HepG2 (cell line): ENCODE results near the gene TUBA4A. TPM values are rescaled to one million over a fixed set of nuclear protein-coding genes. Genes with fewer than 3 reads are reported as not detected.

Source experiments
- ATM ChIP-seq: fragments of 450-650 bp; IDR thresholded peaks from 2 replicates; pipeline ENCODE4 v1.7.1; 2017; ENCODE audit warnings: mild to moderate bottlenecking, borderline replicate concordance
- CBX1 ChIP-seq: IDR thresholded peaks from one replicate; pipeline ENCODE4 v1.6.1; 2016; ENCODE audit warnings: antibody characterized with exemption, low read depth
- FOXA1 ChIP-seq, 2 experiments: fragments of 450-650 bp in 1 of 2; sonication (generic) in 1 of 2; formaldehyde crosslinking in 1 of 2; IDR thresholded peaks; 2 replicates each; pipeline versions ENCODE4 v1.4.0 to v1.6.1; 2016 to 2020; ENCODE audit warnings: missing genetic modification reagents in 1 of 2
- FOXA3 ChIP-seq: IDR thresholded peaks from 2 replicates; pipeline ENCODE4 v1.6.1; 2016; ENCODE audit warnings: missing genetic modification reagents, missing compliant biosample characterization
- FOXP4 ChIP-seq: sonication (generic); formaldehyde crosslinking; IDR thresholded peaks from 2 replicates; pipeline ENCODE4 v1.4.0; 2020; ENCODE audit warnings: missing genetic modification reagents
- FUBP1 ChIP-seq: sonication (generic); formaldehyde crosslinking; IDR thresholded peaks from 2 replicates; pipeline ENCODE4 v1.5.1; 2020; ENCODE audit warnings: missing genetic modification reagents, mild to moderate bottlenecking, borderline replicate concordance
- GABPA ChIP-seq, 2 experiments: IDR thresholded peaks; 2 replicates each; pipeline ENCODE4 v1.6.1; 2011 to 2016; ENCODE audit warnings: low read depth in 2 of 2, low read length in 1 of 2, missing biosample characterization in 1 of 2, missing genetic modification characterization in 1 of 2
- HDAC2 ChIP-seq: sonication (generic); formaldehyde crosslinking; IDR thresholded peaks from 2 replicates; pipeline ENCODE4 v1.4.0; 2020; ENCODE audit warnings: missing genetic modification reagents
- HNRNPK ChIP-seq: fragments of 200-400 bp; formaldehyde crosslinking; IDR thresholded peaks from 2 replicates; pipeline ENCODE4 v1.6.1; 2018; ENCODE audit warnings: low read length, low read depth, moderate library complexity, mild to moderate bottlenecking; ENCODE audit not compliant: poor library complexity, severe bottlenecking
- MED1 ChIP-seq: sonication (generic); formaldehyde crosslinking; IDR thresholded peaks from 2 replicates; pipeline ENCODE4 v1.4.0; 2020; ENCODE audit warnings: missing genetic modification reagents
- NR2F1 ChIP-seq, 2 experiments: fragments of 450-650 bp in 1 of 2; formaldehyde crosslinking in 1 of 2; IDR thresholded peaks; 2 replicates each; pipeline versions ENCODE4 v1.5.0 to v1.6.1; 2016 to 2020; ENCODE audit warnings: mild to moderate bottlenecking in 1 of 2, missing compliant biosample characterization in 1 of 2, missing genetic modification reagents in 1 of 2, moderate library complexity in 1 of 2
- PITX1 ChIP-seq: sonication (generic); formaldehyde crosslinking; IDR thresholded peaks from 2 replicates; pipeline ENCODE4 v1.5.1; 2020; ENCODE audit warnings: mild to moderate bottlenecking, missing genetic modification reagents
- RAD51 ChIP-seq: fragments of 450-650 bp; IDR thresholded peaks from 2 replicates; pipeline ENCODE4 v1.6.1; 2016; ENCODE audit warnings: borderline replicate concordance
- TBX2 ChIP-seq: sonication (generic); formaldehyde crosslinking; IDR thresholded peaks from 2 replicates; pipeline ENCODE4 v1.5.0; 2020; ENCODE audit warnings: missing genetic modification reagents, mild to moderate bottlenecking, borderline replicate concordance
- TFAP4 ChIP-seq: sonication (generic); IDR thresholded peaks from 2 replicates; pipeline ENCODE4 v1.6.1; 2016; ENCODE audit warnings: low read depth, borderline replicate concordance
- U2AF1 ChIP-seq: fragments of 200-400 bp; formaldehyde crosslinking; optimal IDR thresholded peaks from 2 replicates; pipeline ENCODE3; 2017; ENCODE audit warnings: mild to moderate bottlenecking, low read depth, low read length
- ZFP36L2 ChIP-seq: sonication (generic); formaldehyde crosslinking; IDR thresholded peaks from 2 replicates; pipeline ENCODE4 v1.4.0; 2020; ENCODE audit warnings: missing genetic modification reagents
- ZNF10 ChIP-seq: sonication (generic); formaldehyde crosslinking; IDR thresholded peaks from 2 replicates; pipeline ENCODE4 v1.4.0; 2020; ENCODE audit warnings: mild to moderate bottlenecking, low read depth, missing genetic modification reagents, borderline replicate concordance
- ZNF503 ChIP-seq: sonication (generic); formaldehyde crosslinking; IDR thresholded peaks from 2 replicates; pipeline ENCODE4 v1.4.0; 2020; ENCODE audit warnings: missing genetic modification reagents
- ZNF576 ChIP-seq: sonication (generic); formaldehyde crosslinking; IDR thresholded peaks from 2 replicates; pipeline ENCODE4 v1.4.0; 2020; ENCODE audit warnings: mild to moderate bottlenecking, missing genetic modification reagents
- ZNF691 ChIP-seq: sonication (generic); formaldehyde crosslinking; IDR thresholded peaks from 2 replicates; pipeline ENCODE4 v1.4.0; 2020; ENCODE audit warnings: missing genetic modification reagents, low read depth, mild to moderate bottlenecking, borderline replicate concordance
- polyA plus RNA-seq, 8 experiments: library from polyadenylated mRNA; depleted of rRNA in 3 of 8; stranded (reverse) in 7 of 8; unstranded in 1 of 8; fragments of >200 nt; fragmentation: Illumina TruSeq in 4 of 8; extraction: Trizol in 4 of 8; gene quantifications; 2 replicates each; pipeline versions ENCODE4 v1.2.1 to v1.2.3, GENCODE V29; 2011 to 2016; ENCODE audit warnings: low read depth in 4 of 8, missing spikeins in 1 of 8, mixed read lengths in 1 of 8; ENCODE audit not compliant: insufficient read depth in 1 of 8
- total RNA-seq, 5 experiments: library from RNA; depleted of rRNA; stranded (reverse); fragments of >200 nt; fragmentation: Illumina TruSeq; extraction: Trizol; gene quantifications; 2 replicates each; pipeline ENCODE4 v1.2.3, GENCODE V29; 2016; ENCODE audit warnings: low read depth in 1 of 5

The TUBA4A gene
- total and polyA plus RNA-seq, 2 of the 13 experiments (the other 11 are each of a cell fraction or from before 2014, with no cell fraction given) = 1.3 to 12.7 TPM

- TF ChIP-seq TFAP4 = no peak
- no peak for TF ChIP-seq PITX1 (CRISPR knock-in tag)
- no peak for TF ChIP-seq HNRNPK
- TF ChIP-seq GABPA (IDR thresholded peaks at IDR 0.05; ENCODE audit: low read depth, low read length) = no peak
- 0 out of 2 replicates have a peak, but pooled peaks have one; percentile 8 for TF ChIP-seq GABPA (CRISPR knock-in tag; IDR thresholded peaks at IDR 0.05; ENCODE audit: low read depth)
- no peak for TF ChIP-seq ZNF503
- no peak for TF ChIP-seq MED1 (CRISPR knock-in tag)
- TF ChIP-seq CBX1 = no peak
- no peak; the same call in 1 of the 2 replicates for TF ChIP-seq FOXP4 (CRISPR knock-in tag)
- TF ChIP-seq TBX2 = no peak; the same call in 1 of the 2 replicates
- TF ChIP-seq ZNF10 (CRISPR knock-in tag) = no peak
- TF ChIP-seq ZNF691 (CRISPR knock-in tag) = peak; percentile 37; the same call in 1 of the 2 replicates
- no peak for TF ChIP-seq ZNF576 (CRISPR knock-in tag)
- TF ChIP-seq NR2F1 (CRISPR knock-in tag; IDR thresholded peaks at IDR 0.05) = 0 out of 4 replicates have a peak, but pooled peaks of 1 of the 2 experiments have one; percentile 18
- no peak for TF ChIP-seq FOXA3 (CRISPR knock-in tag)
- no peak for TF ChIP-seq ATM
- TF ChIP-seq FOXA1 (IDR thresholded peaks at IDR 0.05) = no peak
- no peak for TF ChIP-seq FOXA1 (CRISPR knock-in tag; IDR thresholded peaks at IDR 0.05)
- TF ChIP-seq U2AF1 = no peak
- TF ChIP-seq RAD51 = no peak
- 0 out of 2 replicates have a peak, but pooled peaks have one; percentile 53 for TF ChIP-seq HDAC2 (CRISPR knock-in tag)
- no peak for TF ChIP-seq FUBP1 (CRISPR knock-in tag)
- no peak for TF ChIP-seq ZFP36L2 (CRISPR knock-in tag)
Measured at GRCh38 chr2:219269362-219270054, 15.8 kb upstream of the TUBA4A start (continued).
